HEK293 (cell line): ENCODE data around the gene TMPRSS4.

Experiments
- CTCF ChIA-PET: fragments of 350-600 bp; formaldehyde crosslinking; extraction: SDS; loops from one replicate; lab custom pipeline; 2021; ENCODE audit warnings: antibody characterized with exemption; lab: Yijun Ruan, JAX
- POLR2A ChIA-PET: fragments of 300-600 bp; formaldehyde crosslinking; extraction: SDS; loops from one replicate; lab custom pipeline; 2020; ENCODE audit warnings: antibody characterized with exemption, inconsistent platforms; lab: Yijun Ruan, JAX
- H3K27ac ChIP-seq: fragments of 200-500 bp; sonication (Bioruptor generic); 2 replicates; pipeline ENCODE4 v1.5.1; 2014; ENCODE audit warnings: low read depth, low read length, control low read depth, inconsistent platforms; ENCODE audit errors: extremely low read depth
- H3K36me3 ChIP-seq, 2 experiments: fragments of 200-500 bp in 1 of 2; sonication (Bioruptor generic) in 1 of 2; 1 replicate in 1 of 2; 2 replicates in 1 of 2; pipeline ENCODE4 v1.5.1; 2014 to 2017; ENCODE audit warnings: inconsistent platforms in 2 of 2, low read length in 2 of 2; ENCODE audit not compliant: control insufficient read depth in 2 of 2, insufficient read depth in 1 of 2
- H3K4me1 ChIP-seq: fragments of 200-500 bp; sonication (Bioruptor generic); 2 replicates; pipeline ENCODE4 v1.5.1; 2014; ENCODE audit warnings: mild to moderate bottlenecking, low read length, inconsistent platforms; ENCODE audit not compliant: control insufficient read depth, insufficient read depth
- H3K4me3 ChIP-seq: 2 replicates; pipeline ENCODE4 v1.5.1; 2011; ENCODE audit warnings: low read depth, mild to moderate bottlenecking, control low read depth, low read length, moderate library complexity
- H3K9me3 ChIP-seq: fragments of 200-500 bp; sonication (Bioruptor generic); 2 replicates; pipeline ENCODE4 v1.5.1; 2014; ENCODE audit warnings: low read depth, low read length, inconsistent platforms; ENCODE audit not compliant: control insufficient read depth, insufficient read depth
- RBAK ChIP-seq: fragments of 450-650 bp; formaldehyde crosslinking; IDR thresholded peaks from 2 replicates; pipeline ENCODE4 v1.5.1; 2016; ENCODE audit warnings: missing biosample characterization, missing genetic modification characterization
- ZBTB1 ChIP-seq: fragments of 450-650 bp; formaldehyde crosslinking; IDR thresholded peaks from 2 replicates; pipeline ENCODE4 v1.5.1; 2016; ENCODE audit warnings: missing biosample characterization, missing genetic modification characterization
- ZFP41 ChIP-seq: fragments of 450-650 bp; formaldehyde crosslinking; IDR thresholded peaks from 2 replicates; pipeline ENCODE4 v1.5.1; 2016; ENCODE audit warnings: missing biosample characterization, missing genetic modification characterization, borderline replicate concordance
- ZNF214 ChIP-seq: fragments of 450-650 bp; formaldehyde crosslinking; IDR thresholded peaks from 2 replicates; pipeline ENCODE4 v1.5.1; 2017; ENCODE audit warnings: missing biosample characterization, mild to moderate bottlenecking, missing genetic modification characterization, borderline replicate concordance
- ZNF558 ChIP-seq: fragments of 450-650 bp; formaldehyde crosslinking; IDR thresholded peaks from 2 replicates; pipeline ENCODE4 v1.5.1; 2016; ENCODE audit warnings: missing biosample characterization, missing genetic modification characterization
- ZNF626 ChIP-seq: fragments of 450-650 bp; sonication (Bioruptor Pico); formaldehyde crosslinking; IDR thresholded peaks from 2 replicates; pipeline ENCODE4 v1.5.1; 2018; ENCODE audit warnings: missing biosample characterization, missing genetic modification characterization, inconsistent platforms
- ZNF677 ChIP-seq: fragments of 450-650 bp; IDR thresholded peaks from 2 replicates; pipeline ENCODE4 v1.5.0; 2018; ENCODE audit warnings: missing biosample characterization, mild to moderate bottlenecking, missing genetic modification characterization, moderate library complexity
- ZNF792 ChIP-seq: fragments of 450-650 bp; formaldehyde crosslinking; IDR thresholded peaks from 2 replicates; pipeline ENCODE4 v1.5.1; 2016; ENCODE audit warnings: missing biosample characterization, missing genetic modification characterization
- TF ChIP-seq, protein P1 (sequence below): fragments of 450-650 bp; IDR thresholded peaks from 2 replicates; pipeline ENCODE4 v1.5.1; 2018; ENCODE audit warnings: missing biosample characterization, mild to moderate bottlenecking, missing genetic modification characterization
- TF ChIP-seq, protein P2 (sequence below): fragments of 450-650 bp; formaldehyde crosslinking; IDR thresholded peaks from 2 replicates; pipeline ENCODE4 v1.5.1; 2016; ENCODE audit warnings: missing biosample characterization, missing genetic modification characterization
- TF ChIP-seq, protein P3 (sequence below): fragments of 450-650 bp; formaldehyde crosslinking; IDR thresholded peaks from 2 replicates; pipeline ENCODE4 v1.5.1; 2017; ENCODE audit warnings: missing biosample characterization, missing genetic modification characterization
- TF ChIP-seq, protein P4 (sequence below): fragments of 450-650 bp; formaldehyde crosslinking; optimal IDR thresholded peaks from 2 replicates; pipeline ENCODE3; 2016; ENCODE audit warnings: missing biosample characterization, mild to moderate bottlenecking, missing genetic modification characterization
- TF ChIP-seq, protein P5 (sequence below): fragments of 450-650 bp; formaldehyde crosslinking; IDR thresholded peaks from 2 replicates; pipeline ENCODE4 v1.5.1; 2017; ENCODE audit warnings: missing biosample characterization, missing genetic modification characterization
- TF ChIP-seq, protein P6 (sequence below): fragments of 450-650 bp; formaldehyde crosslinking; IDR thresholded peaks from 2 replicates; pipeline ENCODE4 v1.5.1; 2016; ENCODE audit warnings: missing biosample characterization, missing genetic modification characterization

The TMPRSS4 gene

DNA sequence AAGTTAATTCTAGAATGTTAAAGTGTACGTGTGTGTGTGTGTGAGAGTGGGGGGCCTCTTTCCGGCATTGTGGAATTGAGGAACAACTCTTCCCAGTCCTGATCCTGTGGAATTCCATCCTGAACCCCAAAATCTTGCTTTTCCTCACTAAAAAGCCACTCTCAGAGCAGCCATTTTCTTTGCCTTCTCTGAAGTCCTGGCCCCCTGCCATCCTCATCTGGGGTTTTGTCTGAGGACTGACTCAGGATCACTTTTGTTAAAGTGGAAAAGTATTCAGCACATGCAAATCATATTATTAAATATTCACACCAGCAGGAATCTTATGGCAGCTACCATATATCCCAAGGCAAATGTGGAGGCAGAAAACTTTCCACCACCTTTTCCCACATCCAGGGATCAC lies 72.0 kb downstream of the TMPRSS4 start:
- no peaks in the 10 kb centered on the region for H3K9me3 ChIP-seq
- ChIA-PET CTCF (interaction anchor here (0.8 to 8.6 kb wide), 2 partner anchors 19 to 23 kb away, joined by 3 to 128 read pairs; no protein-coding TSS in a partner anchor), POLR2A (no interaction called here)
- H3K4me1 ChIP-seq, result no peaks in the 10 kb centered on the region
- no peaks in the 10 kb centered on the region for H3K36me3 ChIP-seq
- TF ChIP-seq ZNF677 (tag by site-specific recombination), result no peak
- TF ChIP-seq, protein P1, sequence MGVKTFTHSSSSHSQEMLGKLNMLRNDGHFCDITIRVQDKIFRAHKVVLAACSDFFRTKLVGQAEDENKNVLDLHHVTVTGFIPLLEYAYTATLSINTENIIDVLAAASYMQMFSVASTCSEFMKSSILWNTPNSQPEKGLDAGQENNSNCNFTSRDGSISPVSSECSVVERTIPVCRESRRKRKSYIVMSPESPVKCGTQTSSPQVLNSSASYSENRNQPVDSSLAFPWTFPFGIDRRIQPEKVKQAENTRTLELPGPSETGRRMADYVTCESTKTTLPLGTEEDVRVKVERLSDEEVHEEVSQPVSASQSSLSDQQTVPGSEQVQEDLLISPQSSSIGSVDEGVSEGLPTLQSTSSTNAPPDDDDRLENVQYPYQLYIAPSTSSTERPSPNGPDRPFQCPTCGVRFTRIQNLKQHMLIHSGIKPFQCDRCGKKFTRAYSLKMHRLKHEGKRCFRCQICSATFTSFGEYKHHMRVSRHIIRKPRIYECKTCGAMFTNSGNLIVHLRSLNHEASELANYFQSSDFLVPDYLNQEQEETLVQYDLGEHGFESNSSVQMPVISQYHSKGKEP (tag by site-specific recombination), result no peak
- TF ChIP-seq, protein P2, sequence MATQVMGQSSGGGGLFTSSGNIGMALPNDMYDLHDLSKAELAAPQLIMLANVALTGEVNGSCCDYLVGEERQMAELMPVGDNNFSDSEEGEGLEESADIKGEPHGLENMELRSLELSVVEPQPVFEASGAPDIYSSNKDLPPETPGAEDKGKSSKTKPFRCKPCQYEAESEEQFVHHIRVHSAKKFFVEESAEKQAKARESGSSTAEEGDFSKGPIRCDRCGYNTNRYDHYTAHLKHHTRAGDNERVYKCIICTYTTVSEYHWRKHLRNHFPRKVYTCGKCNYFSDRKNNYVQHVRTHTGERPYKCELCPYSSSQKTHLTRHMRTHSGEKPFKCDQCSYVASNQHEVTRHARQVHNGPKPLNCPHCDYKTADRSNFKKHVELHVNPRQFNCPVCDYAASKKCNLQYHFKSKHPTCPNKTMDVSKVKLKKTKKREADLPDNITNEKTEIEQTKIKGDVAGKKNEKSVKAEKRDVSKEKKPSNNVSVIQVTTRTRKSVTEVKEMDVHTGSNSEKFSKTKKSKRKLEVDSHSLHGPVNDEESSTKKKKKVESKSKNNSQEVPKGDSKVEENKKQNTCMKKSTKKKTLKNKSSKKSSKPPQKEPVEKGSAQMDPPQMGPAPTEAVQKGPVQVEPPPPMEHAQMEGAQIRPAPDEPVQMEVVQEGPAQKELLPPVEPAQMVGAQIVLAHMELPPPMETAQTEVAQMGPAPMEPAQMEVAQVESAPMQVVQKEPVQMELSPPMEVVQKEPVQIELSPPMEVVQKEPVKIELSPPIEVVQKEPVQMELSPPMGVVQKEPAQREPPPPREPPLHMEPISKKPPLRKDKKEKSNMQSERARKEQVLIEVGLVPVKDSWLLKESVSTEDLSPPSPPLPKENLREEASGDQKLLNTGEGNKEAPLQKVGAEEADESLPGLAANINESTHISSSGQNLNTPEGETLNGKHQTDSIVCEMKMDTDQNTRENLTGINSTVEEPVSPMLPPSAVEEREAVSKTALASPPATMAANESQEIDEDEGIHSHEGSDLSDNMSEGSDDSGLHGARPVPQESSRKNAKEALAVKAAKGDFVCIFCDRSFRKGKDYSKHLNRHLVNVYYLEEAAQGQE (tag by site-specific recombination), result no peak
- TF ChIP-seq, protein P3, sequence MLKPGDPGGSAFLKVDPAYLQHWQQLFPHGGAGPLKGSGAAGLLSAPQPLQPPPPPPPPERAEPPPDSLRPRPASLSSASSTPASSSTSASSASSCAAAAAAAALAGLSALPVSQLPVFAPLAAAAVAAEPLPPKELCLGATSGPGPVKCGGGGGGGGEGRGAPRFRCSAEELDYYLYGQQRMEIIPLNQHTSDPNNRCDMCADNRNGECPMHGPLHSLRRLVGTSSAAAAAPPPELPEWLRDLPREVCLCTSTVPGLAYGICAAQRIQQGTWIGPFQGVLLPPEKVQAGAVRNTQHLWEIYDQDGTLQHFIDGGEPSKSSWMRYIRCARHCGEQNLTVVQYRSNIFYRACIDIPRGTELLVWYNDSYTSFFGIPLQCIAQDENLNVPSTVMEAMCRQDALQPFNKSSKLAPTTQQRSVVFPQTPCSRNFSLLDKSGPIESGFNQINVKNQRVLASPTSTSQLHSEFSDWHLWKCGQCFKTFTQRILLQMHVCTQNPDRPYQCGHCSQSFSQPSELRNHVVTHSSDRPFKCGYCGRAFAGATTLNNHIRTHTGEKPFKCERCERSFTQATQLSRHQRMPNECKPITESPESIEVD (tag by site-specific recombination), result no peak
- no peak for TF ChIP-seq ZNF626 (tag by site-specific recombination)
- TF ChIP-seq ZNF558 (tag by site-specific recombination), result no peak
- no peak for TF ChIP-seq ZNF214 (tag by site-specific recombination)
- TF ChIP-seq, protein P4, sequence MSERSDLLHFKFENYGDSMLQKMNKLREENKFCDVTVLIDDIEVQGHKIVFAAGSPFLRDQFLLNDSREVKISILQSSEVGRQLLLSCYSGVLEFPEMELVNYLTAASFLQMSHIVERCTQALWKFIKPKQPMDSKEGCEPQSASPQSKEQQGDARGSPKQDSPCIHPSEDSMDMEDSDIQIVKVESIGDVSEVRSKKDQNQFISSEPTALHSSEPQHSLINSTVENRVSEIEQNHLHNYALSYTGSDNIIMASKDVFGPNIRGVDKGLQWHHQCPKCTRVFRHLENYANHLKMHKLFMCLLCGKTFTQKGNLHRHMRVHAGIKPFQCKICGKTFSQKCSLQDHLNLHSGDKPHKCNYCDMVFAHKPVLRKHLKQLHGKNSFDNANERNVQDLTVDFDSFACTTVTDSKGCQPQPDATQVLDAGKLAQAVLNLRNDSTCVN, result no peak
- TF ChIP-seq, protein P5, sequence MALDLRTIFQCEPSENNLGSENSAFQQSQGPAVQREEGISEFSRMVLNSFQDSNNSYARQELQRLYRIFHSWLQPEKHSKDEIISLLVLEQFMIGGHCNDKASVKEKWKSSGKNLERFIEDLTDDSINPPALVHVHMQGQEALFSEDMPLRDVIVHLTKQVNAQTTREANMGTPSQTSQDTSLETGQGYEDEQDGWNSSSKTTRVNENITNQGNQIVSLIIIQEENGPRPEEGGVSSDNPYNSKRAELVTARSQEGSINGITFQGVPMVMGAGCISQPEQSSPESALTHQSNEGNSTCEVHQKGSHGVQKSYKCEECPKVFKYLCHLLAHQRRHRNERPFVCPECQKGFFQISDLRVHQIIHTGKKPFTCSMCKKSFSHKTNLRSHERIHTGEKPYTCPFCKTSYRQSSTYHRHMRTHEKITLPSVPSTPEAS (tag by site-specific recombination), result no peak
- TF ChIP-seq ZNF792 (tag by site-specific recombination), result no peak
- TF ChIP-seq, protein P6, sequence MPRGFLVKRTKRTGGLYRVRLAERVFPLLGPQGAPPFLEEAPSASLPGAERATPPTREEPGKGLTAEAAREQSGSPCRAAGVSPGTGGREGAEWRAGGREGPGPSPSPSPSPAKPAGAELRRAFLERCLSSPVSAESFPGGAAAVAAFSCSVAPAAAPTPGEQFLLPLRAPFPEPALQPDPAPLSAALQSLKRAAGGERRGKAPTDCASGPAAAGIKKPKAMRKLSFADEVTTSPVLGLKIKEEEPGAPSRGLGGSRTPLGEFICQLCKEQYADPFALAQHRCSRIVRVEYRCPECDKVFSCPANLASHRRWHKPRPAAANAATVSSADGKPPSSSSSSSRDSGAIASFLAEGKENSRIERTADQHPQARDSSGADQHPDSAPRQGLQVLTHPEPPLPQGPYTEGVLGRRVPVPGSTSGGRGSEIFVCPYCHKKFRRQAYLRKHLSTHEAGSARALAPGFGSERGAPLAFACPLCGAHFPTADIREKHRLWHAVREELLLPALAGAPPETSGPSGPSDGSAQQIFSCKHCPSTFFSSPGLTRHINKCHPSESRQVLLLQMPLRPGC (tag by site-specific recombination), result no peak
- TF ChIP-seq ZBTB1 (tag by site-specific recombination), result no peak
- TF ChIP-seq RBAK (tag by site-specific recombination), result no peak
- no peak for TF ChIP-seq ZFP41 (tag by site-specific recombination)
- H3K27ac ChIP-seq, result no peak overlapping the region
- H3K4me3 ChIP-seq, result no peak overlapping the region
